Left forelimb (tissue), 1 donor: ENCODE results near the gene GAK.

Experiments
- DNase-seq: peaks from one replicate; pipeline ENCODE4 v3.0.0-alpha.2; 2018; ENCODE audit warnings: low spot score

GAK gene

DNA sequence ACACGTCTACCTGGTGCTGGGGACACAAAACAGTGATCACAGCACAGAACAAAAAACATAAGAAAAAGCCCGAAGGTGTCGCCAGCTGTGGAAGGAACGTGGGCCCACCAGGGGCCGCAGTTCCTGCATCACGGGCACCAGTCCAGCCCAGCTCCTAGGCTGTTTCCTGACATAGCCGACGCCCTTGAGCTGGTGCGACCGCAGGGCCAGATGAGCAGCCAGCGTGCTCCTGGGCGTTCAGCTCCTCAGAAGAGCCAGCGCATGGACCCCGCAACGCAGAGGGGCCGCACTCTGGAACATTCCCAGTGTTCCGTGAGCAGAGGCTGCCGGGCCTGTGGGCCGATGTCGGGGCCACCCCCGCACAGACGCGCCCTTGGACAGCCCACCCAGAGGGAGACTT is 44.1 kb downstream of the GAK start:
- DNase-seq = no peak

DNA sequence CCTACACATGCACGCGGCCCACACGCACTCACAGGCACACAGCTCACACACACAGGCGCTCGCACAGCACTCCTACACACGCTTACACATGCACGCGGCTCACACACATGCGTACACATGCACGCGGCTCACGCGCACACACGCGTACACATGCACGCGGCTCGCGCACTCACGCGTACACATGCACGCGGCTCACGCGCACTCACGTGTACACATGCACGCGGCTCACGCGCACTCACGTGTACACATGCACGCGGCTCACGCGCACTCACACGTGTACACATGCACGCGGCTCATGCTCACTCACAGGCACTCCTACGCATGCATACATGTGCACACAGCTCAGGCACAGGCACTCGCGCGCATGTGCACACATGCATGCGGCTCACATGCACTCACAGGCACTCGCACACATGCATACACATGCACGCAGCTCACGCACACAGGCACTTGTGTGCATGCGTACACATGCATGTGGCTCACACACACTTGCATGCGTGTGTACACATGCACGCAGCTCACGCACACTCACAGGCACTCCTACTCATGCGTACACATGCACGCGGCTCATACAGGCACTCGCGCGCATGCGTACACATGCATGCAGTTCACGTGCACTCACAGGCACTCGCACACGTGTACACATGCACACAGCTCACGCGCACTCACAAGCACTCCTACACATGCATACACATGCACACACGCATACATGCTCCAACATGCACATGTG is 44.9 kb downstream of the GAK start:
- no peak for DNase-seq

DNA sequence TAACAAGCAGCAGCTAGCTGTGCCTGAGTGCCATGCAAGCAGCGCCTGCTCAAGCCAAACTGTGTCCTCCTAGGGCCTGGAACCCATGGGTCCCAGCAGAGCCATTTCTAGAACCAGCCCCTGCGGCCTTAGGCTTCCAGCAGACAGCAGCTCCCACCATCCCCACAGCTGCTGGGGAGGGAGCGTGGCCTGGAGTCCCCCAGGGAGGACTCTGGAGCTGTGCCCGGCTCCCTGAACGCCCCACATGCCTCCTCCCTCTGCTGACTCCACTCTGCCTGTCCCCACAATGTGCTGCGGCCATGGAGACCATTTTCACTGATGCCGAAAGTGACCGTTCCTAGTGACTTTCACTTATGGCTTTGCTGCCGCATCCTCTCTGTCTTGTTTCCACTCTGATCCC is 45.9 kb downstream of the GAK start:
- DNase-seq = no peak

DNA sequence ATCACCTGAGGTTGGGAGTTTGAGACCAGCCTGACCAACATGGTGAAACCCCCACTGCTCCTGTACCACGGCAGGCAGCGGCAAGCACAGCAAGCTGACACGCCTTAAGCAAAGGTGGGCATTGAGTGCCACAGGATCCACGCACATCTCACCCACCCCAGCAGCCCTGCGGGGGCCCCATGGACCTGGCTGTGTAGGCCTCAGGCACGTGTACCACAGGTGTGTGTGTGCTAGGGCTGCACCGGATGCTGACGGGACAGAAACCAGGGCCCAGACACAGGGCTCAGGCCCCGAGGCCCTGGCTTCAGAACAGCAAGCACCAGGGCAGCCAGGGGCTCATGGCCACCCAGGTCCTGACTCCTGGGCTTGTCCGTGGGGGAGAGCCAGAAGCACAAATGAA is 46.8 kb downstream of the GAK start:
- no peak for DNase-seq

DNA sequence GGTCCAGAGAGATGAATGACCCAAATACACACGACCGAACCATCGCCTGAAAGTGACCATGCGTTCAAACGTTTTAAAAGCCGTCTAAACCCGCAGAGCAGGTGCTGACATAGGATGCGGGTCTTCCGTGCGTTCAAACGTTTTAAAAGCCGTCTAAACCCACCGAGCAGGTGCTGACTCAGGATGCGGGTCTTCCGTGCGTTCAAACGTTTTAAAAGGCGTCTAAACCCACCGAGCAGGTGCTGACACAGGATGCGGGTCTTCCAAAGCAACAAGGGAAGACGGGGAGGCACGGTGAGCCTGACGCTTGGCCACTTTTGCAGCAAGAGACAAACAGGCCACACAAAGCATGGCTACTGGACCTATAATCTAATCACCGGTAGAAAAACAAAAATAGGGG is 47.2 kb downstream of the GAK start:
- no peak for DNase-seq

DNA sequence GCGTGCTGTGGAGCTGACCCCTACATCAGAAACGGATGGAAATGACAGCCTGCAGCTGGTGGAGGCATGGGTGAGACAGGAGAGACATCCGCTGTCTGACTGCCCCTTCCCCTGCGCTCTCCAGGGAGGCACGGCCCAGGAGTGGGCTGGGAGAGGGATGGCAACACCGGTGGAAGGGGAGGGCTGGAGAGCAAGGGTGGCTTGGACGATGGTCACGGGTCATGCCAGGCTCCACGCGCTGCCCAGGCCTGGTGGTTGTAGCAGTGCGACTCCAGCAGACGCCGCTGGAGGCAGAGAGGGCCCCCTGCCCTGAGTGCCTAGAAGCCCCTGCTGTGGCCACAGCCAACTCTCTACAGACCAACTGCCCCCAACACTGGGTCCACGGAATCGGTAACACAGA is 47.9 kb downstream of the GAK start:
- DNase-seq = no peak

DNA sequence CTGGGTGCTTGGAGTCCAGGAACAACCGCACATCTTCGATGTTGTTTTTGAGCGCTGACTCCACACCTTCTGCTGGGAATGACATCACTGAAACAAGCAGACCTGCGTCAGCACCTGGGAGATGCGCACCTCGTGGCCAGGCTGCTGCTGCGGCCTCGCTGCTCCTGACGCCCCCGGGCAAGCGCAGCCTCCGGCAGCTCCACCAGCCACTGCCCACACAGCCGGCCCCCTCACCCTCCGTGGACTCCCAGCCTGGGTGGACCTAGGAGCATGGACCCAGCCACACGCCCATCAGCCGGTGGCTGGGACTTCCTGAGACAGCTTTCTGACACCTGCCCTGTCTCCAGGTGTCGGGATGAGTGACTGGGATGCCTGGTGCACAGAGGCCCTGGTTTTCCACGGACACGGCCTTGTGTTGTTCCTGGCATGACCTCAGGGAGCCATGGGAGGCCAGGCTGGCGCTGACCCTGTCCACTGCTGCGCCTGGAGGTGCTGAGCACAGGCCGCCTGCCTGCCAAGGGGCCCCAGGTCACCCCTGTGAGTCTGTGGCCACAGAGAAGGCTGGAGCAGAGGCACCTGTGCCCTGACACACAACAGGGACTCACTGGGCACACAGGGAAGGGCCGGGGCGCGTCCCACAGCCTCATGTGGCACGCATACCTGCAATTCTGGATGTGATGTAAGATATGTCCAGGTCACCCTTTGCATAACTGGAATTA is 48.6 kb downstream of the GAK start:
- no peak for DNase-seq

DNA sequence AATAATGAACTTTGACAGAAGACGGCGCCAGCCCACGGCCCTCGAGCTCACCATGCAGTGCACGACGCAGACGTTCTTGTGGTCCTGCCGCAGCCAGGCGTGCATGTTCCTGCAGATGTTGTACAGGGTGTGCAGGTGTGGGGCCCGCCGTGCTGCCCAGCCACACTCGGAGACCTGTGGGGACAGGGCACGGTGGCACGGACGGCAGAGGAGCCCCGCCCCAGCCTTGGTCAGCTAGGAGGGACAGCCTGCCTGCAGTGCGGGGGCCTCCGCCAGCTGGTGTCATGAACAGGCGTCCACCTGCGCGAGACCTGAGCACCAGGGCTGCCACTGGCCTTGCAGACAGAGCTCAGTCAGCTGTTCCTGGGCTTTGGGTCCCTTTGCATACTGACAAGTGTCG is 49.5 kb downstream of the GAK start:
- DNase-seq = no peak

DNA sequence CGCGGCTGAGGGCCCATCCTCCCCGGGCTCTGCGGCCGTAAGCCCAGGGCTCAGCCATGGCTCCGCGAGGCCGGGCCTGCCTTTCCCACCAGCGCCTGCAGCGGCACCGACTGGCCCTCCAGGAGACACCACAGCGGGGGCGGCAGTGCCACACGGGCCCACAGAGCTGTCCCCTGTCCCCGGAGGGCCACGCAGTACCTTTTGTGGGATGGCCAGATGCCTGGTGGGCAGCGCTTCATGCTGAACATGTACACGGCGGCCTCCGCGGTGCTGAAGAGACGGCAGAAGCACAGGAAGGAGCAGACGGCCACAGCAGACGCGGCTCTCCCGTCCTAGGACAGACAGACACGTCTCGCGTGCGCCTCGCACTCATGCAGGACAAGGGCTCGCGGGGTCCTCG is 50.4 kb downstream of the GAK start:
- no peak for DNase-seq

DNA sequence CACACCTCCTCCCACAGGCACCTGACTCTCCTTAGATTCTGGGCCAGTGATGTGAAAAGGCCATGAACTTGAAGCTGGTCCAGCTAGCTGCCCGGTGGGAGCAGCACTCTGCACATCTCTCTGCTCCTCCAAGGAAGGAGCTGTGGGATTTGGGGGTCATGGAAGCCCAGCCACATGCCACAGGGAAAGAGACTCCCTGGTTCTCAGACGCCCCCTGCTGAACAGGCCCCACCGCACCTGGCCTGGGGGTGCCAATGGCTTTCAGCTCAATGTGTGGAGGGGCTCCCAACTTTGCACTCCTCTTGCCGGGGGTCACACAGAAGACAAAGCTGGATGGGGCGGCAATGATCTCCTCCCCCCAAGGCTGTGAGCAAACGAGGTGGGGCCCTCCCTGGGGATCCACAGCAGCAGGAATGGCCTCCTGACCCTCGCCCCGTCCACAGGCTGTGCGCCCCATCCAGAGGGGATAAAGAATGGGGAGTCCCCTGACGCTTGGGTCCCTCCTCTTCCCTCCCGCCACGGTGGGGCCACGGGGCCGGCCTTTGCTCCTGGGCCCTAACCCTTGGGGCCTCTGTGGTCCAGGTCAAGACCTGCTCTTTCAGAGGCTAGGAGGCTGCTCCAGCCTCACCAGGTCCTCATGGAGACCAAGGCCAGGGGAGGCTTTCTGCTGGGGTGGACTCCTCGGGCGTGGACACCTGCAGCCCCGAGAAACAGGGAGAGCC is 51.3 kb downstream of the GAK start:
- DNase-seq = no peak

DNA sequence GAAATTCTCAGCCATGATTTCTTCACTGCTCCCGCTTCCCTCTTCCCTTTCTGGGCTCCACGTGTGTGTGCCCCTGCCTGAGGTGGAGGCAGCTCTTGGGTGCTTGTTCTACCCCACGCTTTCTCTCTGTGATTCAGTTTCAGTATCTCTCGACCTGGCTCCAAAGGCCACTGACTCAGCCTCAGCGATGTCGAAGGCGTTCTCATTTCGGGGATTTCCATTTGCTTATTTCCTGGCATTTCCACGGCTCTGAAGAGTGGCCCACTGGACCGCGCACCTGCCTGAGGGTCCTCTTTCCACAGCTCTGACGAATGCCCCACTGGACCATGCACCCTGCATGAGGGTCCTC is 52.4 kb downstream of the GAK start:
- DNase-seq = no peak

DNA sequence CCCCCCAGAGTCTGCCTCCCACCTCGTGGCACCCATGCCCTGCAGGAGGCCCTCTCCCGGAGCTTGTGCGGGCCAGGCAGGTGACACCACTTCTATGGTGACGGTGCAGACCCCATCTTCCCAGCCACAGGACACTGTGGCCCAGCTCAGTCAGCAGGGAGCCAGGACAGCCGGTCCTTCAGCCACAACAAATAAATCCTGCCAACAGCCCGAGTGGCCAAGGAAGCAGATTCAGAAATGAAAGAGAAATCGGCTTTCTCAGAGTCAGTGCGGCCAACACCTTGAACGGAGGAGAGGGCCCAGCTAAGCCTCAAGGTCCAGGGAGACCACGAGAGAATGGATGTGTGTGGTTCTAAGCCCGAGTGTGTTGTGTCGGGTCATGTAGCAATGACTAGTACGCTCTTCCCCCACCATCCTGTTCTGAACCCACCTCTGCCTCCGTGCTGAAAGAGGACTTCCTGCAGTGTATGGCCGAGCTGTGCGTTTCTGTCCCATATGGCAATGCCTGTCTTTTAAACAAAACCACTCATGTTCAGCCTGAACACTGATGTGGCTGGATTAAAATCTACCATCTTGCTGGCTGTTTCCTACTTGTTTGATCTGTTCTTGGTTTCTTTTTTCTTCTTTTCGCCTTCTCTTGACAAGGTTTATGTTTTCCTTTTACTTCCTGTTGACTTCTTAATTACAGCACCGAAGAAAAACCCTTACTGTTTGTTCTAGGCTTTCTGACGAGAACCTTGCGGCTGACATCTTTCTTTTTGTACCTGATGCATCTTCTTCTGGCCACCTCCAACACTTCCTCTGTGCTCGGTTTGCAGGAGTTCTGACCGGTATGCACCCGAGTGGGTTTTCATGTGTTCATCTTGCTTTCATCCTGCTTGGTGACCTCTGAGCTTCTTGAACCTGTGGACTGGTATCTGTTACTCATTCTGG is 53.1 kb downstream of the GAK start:
- no peak for DNase-seq

DNA sequence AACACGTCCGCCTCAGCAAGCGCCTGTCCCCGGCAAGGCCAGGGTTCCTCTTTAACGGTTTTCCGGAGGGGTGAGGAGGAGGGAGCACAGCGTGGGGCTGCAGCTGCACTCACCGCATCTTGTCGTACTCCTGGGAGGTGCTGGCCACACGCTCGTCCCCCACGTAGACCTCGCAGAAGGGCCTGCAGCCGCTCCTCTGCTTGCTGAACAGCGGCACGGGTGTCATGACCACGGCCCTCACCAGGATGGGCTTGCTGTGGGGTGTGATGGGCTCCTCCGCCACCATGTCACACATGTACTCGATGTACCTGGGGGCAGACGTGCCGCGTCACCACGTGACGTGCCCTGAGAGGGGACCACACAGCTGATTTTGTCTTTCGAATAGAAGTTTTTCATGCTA is 54.6 kb downstream of the GAK start:
- DNase-seq = no peak

DNA sequence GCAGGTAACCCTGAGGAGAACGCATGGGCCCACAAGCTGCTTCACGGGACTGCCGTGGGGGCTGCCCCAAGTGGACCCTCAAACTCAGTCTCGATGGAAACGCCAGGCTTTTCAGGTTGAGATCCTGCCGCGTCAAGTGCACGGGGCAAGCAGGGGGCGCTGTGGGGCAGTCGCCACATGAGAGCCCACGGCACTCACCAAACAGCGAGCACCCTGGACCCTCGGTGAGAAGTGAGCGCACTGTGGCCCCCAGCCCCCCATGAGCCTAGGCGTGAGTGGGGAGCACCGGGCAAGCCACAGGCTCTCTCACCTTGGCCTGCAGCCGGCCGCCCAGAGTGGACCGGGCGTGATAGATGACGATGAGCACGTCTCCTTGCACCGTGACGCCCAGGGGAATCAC is 55.3 kb downstream of the GAK start:
- DNase-seq = no peak

DNA sequence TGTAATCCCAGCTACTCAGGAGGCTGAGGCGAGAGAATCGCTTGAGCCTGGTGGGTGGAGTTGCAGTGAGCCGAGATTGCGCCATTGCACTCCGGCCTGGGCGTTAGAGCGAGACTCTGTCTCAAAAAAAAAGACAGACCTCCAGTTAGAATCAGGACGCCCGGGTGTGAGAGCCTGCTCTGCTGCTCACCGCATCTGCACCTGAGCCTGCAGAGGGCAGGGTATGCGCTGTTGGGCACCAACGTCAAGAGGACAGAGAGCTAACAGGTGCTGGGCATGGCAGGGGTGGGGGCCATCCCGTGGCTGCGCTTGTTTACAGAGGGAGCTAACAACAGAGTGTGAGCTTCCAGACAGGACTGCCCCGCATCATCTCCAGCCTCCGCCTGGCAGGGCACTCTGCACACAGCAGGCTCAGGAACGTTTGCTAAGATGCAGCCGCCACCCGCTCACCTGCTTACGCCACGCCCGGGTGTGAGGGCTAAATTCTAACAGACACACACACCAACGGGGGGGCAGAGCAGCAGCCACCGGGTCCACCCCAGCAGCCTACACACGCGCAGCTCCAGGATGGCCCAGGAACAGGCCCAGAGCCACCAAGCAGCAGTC is 56.2 kb downstream of the GAK start:
- DNase-seq = no peak

DNA sequence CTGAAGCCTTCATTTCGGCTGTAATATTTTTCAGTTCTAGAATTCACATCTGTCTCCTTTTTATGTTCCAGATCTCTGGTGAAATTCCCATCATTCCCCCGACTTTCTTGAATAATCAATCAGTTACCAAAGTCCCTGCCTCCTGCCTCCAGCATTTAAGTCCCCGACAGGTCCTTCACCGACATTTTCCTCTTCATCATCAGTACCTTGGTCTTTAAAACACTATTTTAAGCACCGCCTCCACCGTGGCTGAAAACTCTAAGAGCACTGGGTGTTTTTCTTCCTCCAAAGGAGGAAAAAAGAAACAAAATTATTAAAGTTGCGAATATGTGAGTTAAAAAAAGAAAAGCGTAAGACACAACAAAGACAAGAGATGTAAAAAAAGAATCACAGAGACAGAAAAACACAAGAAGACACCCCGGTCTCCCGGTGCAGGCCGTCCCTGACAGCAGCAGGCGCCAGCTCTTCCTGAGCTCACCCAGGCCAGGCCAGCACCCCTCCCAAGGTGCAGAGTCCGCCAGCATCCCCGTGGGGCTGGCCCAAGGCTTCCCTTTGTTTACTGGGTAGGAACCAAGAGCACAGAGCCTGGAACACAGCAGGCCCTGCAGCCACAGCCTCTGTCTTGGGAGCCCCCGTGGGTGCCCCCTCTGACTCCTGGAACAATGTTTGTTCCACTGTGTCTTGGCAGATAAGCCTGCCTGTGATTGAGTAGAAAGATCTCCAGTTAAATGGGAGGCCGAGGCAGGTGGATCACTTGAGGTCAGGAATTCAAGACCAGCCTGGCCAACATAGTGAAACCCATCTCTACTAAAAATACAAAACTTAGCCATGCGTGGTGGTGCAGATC is 56.9 kb downstream of the GAK start:
- DNase-seq = no peak

DNA sequence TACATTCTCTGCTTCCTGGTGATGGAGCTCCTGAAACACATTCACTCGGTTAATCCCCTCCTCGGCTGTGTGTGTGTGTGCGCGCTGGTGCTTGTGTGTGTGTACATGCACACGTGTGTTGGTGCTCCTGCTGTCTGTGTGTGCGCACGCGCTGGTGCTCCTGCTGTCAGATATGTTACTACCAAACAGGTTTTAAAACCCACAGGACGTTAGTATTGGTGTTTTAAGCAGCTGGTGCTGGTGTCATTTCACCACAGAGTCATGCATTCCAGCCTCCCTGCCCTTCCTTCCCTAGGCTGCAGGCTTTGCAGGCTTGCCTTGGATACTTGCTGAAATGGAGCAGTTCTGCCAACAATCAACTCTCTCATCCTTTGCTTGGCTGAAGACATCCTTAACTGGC is 58.1 kb downstream of the GAK start:
- DNase-seq = no peak

DNA sequence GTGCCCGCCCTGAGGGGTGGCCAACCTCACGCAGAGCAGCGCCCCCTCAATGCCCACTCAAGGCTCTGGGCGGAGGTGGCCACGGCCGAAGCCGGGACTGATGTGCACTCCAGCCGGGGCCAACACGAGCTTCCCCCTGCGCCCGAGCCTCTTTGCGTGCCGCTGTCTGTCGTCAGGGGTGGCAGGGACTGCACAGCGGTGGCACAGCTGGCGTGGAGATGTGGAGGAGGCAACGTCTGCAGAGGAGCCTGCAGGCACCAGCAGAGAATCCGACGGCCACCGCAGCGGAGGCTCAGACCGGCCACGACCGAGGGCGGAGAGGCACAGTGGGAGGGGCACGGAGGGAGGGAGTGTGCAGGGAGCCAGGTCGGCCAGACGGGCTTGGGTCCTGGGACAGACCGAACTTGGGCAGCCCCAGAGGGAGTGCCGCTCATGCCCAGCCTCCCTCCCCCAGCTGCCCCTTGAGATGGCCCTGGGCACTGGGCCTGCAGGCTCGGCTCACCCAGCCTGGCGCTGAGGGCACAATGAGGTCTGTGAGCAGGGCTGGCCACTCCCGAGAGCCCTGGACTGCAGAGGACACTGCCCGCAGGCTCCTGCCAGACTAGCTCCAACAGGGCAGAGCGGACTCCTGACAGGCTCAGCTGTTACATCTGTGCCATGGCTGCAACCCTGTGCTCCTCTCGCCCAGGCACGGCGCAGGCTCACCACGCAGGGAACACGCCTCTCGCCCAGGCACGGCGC is 59.7 kb downstream of the GAK start:
- no peak for DNase-seq

DNA sequence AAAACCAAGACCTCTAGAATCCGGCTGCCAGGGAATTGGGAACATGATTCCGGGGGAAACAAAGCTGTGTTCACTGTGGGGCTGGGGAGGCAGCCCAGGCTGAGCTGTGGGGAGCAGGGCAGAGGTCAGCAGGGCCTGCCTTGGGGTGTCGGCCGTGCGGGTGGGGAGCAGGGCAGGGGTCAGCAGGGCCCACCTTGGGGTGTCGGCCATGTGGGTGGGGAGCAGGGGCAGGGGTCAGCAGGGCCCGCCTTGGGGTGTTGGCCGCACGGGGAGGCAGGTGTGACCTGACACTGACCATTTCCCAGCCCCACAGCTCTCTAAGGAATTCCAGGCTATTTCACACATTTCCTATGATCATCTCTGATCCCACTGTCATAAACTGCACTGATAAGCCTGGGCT is 60.6 kb downstream of the GAK start:
- DNase-seq = no peak

DNA sequence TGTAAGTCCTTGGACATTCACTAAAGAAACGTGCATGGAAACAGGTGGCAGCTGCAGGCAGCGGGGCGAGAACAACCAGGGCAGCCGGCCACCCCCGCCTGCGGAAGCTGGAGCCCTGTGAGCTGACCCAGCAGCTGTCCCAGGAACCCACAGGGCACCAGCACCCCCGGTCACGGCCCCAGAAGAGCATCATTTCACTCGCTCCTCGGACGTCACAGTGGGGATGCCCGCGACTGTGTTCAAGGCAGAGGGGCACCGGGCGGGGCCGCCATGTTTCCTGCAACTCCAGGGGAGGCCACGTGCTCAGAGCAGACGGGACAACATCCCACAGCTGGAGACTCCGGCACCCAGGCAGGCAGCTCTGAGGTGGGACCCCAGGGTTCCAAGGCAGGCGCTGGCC is 61.2 kb downstream of the GAK start:
- no peak for DNase-seq
